ENCODE measurements around the gene SH2D4B.

Gene SH2D4B

GRCh38 chr10:80537736-80538480 is at the start of gene SH2D4B:
TSS of gene SH2D4B (plus strand) at chr10:80537902. CDS start at chr10:80538332, 430 bp downstream.
- Histone ChIP-seq H3K27ac (ENCODE audit: low read depth, low read length) (no peak within 1 kb of the TSS), H3K27me3 (ENCODE audit: control insufficient read depth, insufficient read depth, low read length) (0 out of 2 replicates have a peak, but pooled peaks cover 2% of the 10 kb centered on the region), H3K9me3 (ENCODE audit: control insufficient read depth, insufficient read depth, low read length) (no peaks in the 10 kb centered on the region), H3K4me1 (ENCODE audit: control insufficient read depth, insufficient read depth, low read length) (no peaks in the 10 kb centered on the region), H3K36me3 (ENCODE audit: control insufficient read depth, insufficient read depth, low read length) (no peaks in the 10 kb centered on the region), H3K4me3 (ENCODE audit: low read depth, low read length) (no peak within 1 kb of the TSS), H3K9ac (ENCODE audit: low read depth, low read length) (no peak within 1 kb of the TSS)

GRCh38 chr10:80488539-80489066 is 49.1 kb upstream of the SH2D4B start:
- no peak overlapping the region for H3K4me3 ChIP-seq (ENCODE audit: low read depth, low read length)
- H3K27me3 ChIP-seq (ENCODE audit: control insufficient read depth, insufficient read depth, low read length), result no peaks in the 10 kb centered on the region
- peaks cover 25% of the 10 kb centered on the region for H3K4me1 ChIP-seq (ENCODE audit: control insufficient read depth, insufficient read depth, low read length)
- no peak overlapping the region for H3K9ac ChIP-seq (ENCODE audit: low read depth, low read length)
- H3K27ac ChIP-seq (ENCODE audit: low read depth, low read length), result no peak overlapping the region
- peaks cover 32% of the 10 kb centered on the region; the same call in 1 of the 2 replicates for H3K36me3 ChIP-seq (ENCODE audit: control insufficient read depth, insufficient read depth, low read length)
- no peaks in the 10 kb centered on the region for H3K9me3 ChIP-seq (ENCODE audit: control insufficient read depth, insufficient read depth, low read length)

GRCh38 chr10:80489371-80490112 is 48.2 kb upstream of the SH2D4B start:
- Histone ChIP-seq H3K9ac (ENCODE audit: low read depth, low read length) (no peak overlapping the region), H3K4me3 (ENCODE audit: low read depth, low read length) (no peak overlapping the region), H3K27me3 (ENCODE audit: control insufficient read depth, insufficient read depth, low read length) (no peaks in the 10 kb centered on the region), H3K4me1 (ENCODE audit: control insufficient read depth, insufficient read depth, low read length) (peaks cover 25% of the 10 kb centered on the region), H3K9me3 (ENCODE audit: control insufficient read depth, insufficient read depth, low read length) (no peaks in the 10 kb centered on the region), H3K36me3 (ENCODE audit: control insufficient read depth, insufficient read depth, low read length) (peaks cover 33% of the 10 kb centered on the region; the same call in 1 of the 2 replicates), H3K27ac (ENCODE audit: low read depth, low read length) (no peak overlapping the region)

- Histone ChIP-seq H3K9ac (ENCODE audit: low read depth, low read length) (no peak overlapping the region), H3K27me3 (ENCODE audit: control insufficient read depth, insufficient read depth, low read length) (no peaks in the 10 kb centered on the region), H3K4me1 (ENCODE audit: control insufficient read depth, insufficient read depth, low read length) (peaks cover 10% of the 10 kb centered on the region), H3K36me3 (ENCODE audit: control insufficient read depth, insufficient read depth, low read length) (peaks cover 39% of the 10 kb centered on the region; the same call in 1 of the 2 replicates), H3K27ac (ENCODE audit: low read depth, low read length) (no peak overlapping the region), H3K9me3 (ENCODE audit: control insufficient read depth, insufficient read depth, low read length) (no peaks in the 10 kb centered on the region), H3K4me3 (ENCODE audit: low read depth, low read length) (no peak overlapping the region)
Measured at GRCh38 chr10:80491251-80492102, 46.2 kb upstream of the SH2D4B start.

GRCh38 chr10:80492848-80493521 is 44.7 kb upstream of the SH2D4B start:
- H3K4me1 ChIP-seq (ENCODE audit: control insufficient read depth, insufficient read depth, low read length), result peaks cover 3% of the 10 kb centered on the region; the same call in 1 of the 2 replicates
- no peaks in the 10 kb centered on the region for H3K9me3 ChIP-seq (ENCODE audit: control insufficient read depth, insufficient read depth, low read length)
- H3K27ac ChIP-seq (ENCODE audit: low read depth, low read length), result no peak overlapping the region
- H3K36me3 ChIP-seq (ENCODE audit: control insufficient read depth, insufficient read depth, low read length), result peaks cover 39% of the 10 kb centered on the region; the same call in 1 of the 2 replicates
- H3K27me3 ChIP-seq (ENCODE audit: control insufficient read depth, insufficient read depth, low read length), result no peaks in the 10 kb centered on the region
- H3K4me3 ChIP-seq (ENCODE audit: low read depth, low read length), result no peak overlapping the region
- H3K9ac ChIP-seq (ENCODE audit: low read depth, low read length), result no peak overlapping the region

GRCh38 chr10:80493522-80494051 is 44.1 kb upstream of the SH2D4B start:
- no peaks in the 10 kb centered on the region for H3K27me3 ChIP-seq (ENCODE audit: control insufficient read depth, insufficient read depth, low read length)
- no peak overlapping the region for H3K27ac ChIP-seq (ENCODE audit: low read depth, low read length)
- peaks cover 39% of the 10 kb centered on the region; the same call in 1 of the 2 replicates for H3K36me3 ChIP-seq (ENCODE audit: control insufficient read depth, insufficient read depth, low read length)
- no peak overlapping the region for H3K4me3 ChIP-seq (ENCODE audit: low read depth, low read length)
- no peak overlapping the region for H3K9ac ChIP-seq (ENCODE audit: low read depth, low read length)
- H3K9me3 ChIP-seq (ENCODE audit: control insufficient read depth, insufficient read depth, low read length), result no peaks in the 10 kb centered on the region
- H3K4me1 ChIP-seq (ENCODE audit: control insufficient read depth, insufficient read depth, low read length), result peaks cover 9% of the 10 kb centered on the region

GRCh38 chr10:80496555-80497172 is 41.0 kb upstream of the SH2D4B start:
- no peak overlapping the region for H3K27ac ChIP-seq (ENCODE audit: low read depth, low read length)
- peaks cover 14% of the 10 kb centered on the region; the same call in 1 of the 2 replicates for H3K36me3 ChIP-seq (ENCODE audit: control insufficient read depth, insufficient read depth, low read length)
- H3K4me1 ChIP-seq (ENCODE audit: control insufficient read depth, insufficient read depth, low read length), result peaks cover 20% of the 10 kb centered on the region
- no peak overlapping the region for H3K4me3 ChIP-seq (ENCODE audit: low read depth, low read length)
- H3K9ac ChIP-seq (ENCODE audit: low read depth, low read length), result no peak overlapping the region
- no peaks in the 10 kb centered on the region for H3K27me3 ChIP-seq (ENCODE audit: control insufficient read depth, insufficient read depth, low read length)
- no peaks in the 10 kb centered on the region for H3K9me3 ChIP-seq (ENCODE audit: control insufficient read depth, insufficient read depth, low read length)

GRCh38 chr10:80497187-80498077 is 40.3 kb upstream of the SH2D4B start:
- H3K9me3 ChIP-seq (ENCODE audit: control insufficient read depth, insufficient read depth, low read length), result no peaks in the 10 kb centered on the region
- peaks cover 7% of the 10 kb centered on the region; the same call in 1 of the 2 replicates for H3K36me3 ChIP-seq (ENCODE audit: control insufficient read depth, insufficient read depth, low read length)
- peaks cover 24% of the 10 kb centered on the region for H3K4me1 ChIP-seq (ENCODE audit: control insufficient read depth, insufficient read depth, low read length)
- no peak overlapping the region for H3K4me3 ChIP-seq (ENCODE audit: low read depth, low read length)
- H3K27me3 ChIP-seq (ENCODE audit: control insufficient read depth, insufficient read depth, low read length), result no peaks in the 10 kb centered on the region
- peak overlapping the region; percentile 8 for H3K27ac ChIP-seq (ENCODE audit: low read depth, low read length)
- no peak overlapping the region for H3K9ac ChIP-seq (ENCODE audit: low read depth, low read length)

All from HUES48 (cell line).